Renal cortex interstitium (tissue), 15 donors: ENCODE measurements around the gene DR1. TPM values are rescaled to one million over a fixed set of nuclear protein-coding genes. Genes with fewer than 3 reads are reported as not detected.

Experiments used
- DNase-seq, 11 donors: peaks; one replicate each; pipeline ENCODE4 v3.0.0-alpha.2; 2013; ENCODE audit warnings: low read depth in 9 of 11, low spot score in 4 of 11; ENCODE audit errors: extremely low read depth in 1 of 11
- long read RNA-seq, 16 experiments: transcript quantifications; one replicate each; lab custom pipeline, GENCODE V29; 2026
- polyA plus RNA-seq, 3 donors: library from polyadenylated mRNA; unstranded; fragments of 120-200 nt; gene quantifications; one replicate each; pipeline ENCODE4 v1.2.1, GENCODE V29; 2013; ENCODE audit not compliant: insufficient read length in 3 of 3

Gene DR1
- polyA plus RNA-seq = 10 to 100 TPM; 59.0 to 62.4 (median 59.3) TPM
- long read RNA-seq, donor 1, full-length matches to known transcripts = 18 of 18 reads
- long read RNA-seq, donor 1, partial matches to known transcripts = 0 of 18 reads
- long read RNA-seq, donor 1, other reads (novel, unspliced or antisense) = 0 of 18 reads
- long read RNA-seq, donor 2, full-length matches to known transcripts = 13 of 21 reads
- long read RNA-seq, donor 2, partial matches to known transcripts = 8 of 21 reads
- long read RNA-seq, donor 2, other reads (novel, unspliced or antisense) = 0 of 21 reads
- long read RNA-seq, donor 3, full-length matches to known transcripts = 28 of 46 reads
- long read RNA-seq, donor 3, partial matches to known transcripts = 18 of 46 reads
- long read RNA-seq, donor 3, other reads (novel, unspliced or antisense) = 0 of 46 reads
- long read RNA-seq, donor 4, full-length matches to known transcripts = 17 of 37 reads
- long read RNA-seq, donor 4, partial matches to known transcripts = 20 of 37 reads
- long read RNA-seq, donor 4, other reads (novel, unspliced or antisense) = 0 of 37 reads
- long read RNA-seq, donor 5 = 0 reads
- long read RNA-seq, donor 6, full-length matches to known transcripts = 22 of 29 reads
- long read RNA-seq, donor 6, partial matches to known transcripts = 7 of 29 reads
- long read RNA-seq, donor 6, other reads (novel, unspliced or antisense) = 0 of 29 reads
- long read RNA-seq, donor 7, full-length matches to known transcripts = 17 of 24 reads
- long read RNA-seq, donor 7, partial matches to known transcripts = 7 of 24 reads
- long read RNA-seq, donor 7, other reads (novel, unspliced or antisense) = 0 of 24 reads
- long read RNA-seq, donor 8, full-length matches to known transcripts = 33 of 47 reads
- long read RNA-seq, donor 8, partial matches to known transcripts = 14 of 47 reads
- long read RNA-seq, donor 8, other reads (novel, unspliced or antisense) = 0 of 47 reads
- long read RNA-seq, donor 9, full-length matches to known transcripts = 17 of 25 reads
- long read RNA-seq, donor 9, partial matches to known transcripts = 8 of 25 reads
- long read RNA-seq, donor 9, other reads (novel, unspliced or antisense) = 0 of 25 reads
- long read RNA-seq, donor 10, full-length matches to known transcripts = 13 of 19 reads
- long read RNA-seq, donor 10, partial matches to known transcripts = 6 of 19 reads
- long read RNA-seq, donor 10, other reads (novel, unspliced or antisense) = 0 of 19 reads
- long read RNA-seq, donor 11, full-length matches to known transcripts = 9 of 9 reads
- long read RNA-seq, donor 11, partial matches to known transcripts = 0 of 9 reads
- long read RNA-seq, donor 11, other reads (novel, unspliced or antisense) = 0 of 9 reads
- long read RNA-seq, donor 12, full-length matches to known transcripts = 6 of 6 reads
- long read RNA-seq, donor 12, partial matches to known transcripts = 0 of 6 reads
- long read RNA-seq, donor 12, other reads (novel, unspliced or antisense) = 0 of 6 reads
- long read RNA-seq, donor 13, full-length matches to known transcripts = 37 of 57 reads
- long read RNA-seq, donor 13, partial matches to known transcripts = 20 of 57 reads
- long read RNA-seq, donor 13, other reads (novel, unspliced or antisense) = 0 of 57 reads
- long read RNA-seq, donor 14, full-length matches to known transcripts = 11 of 11 reads
- long read RNA-seq, donor 14, partial matches to known transcripts = 0 of 11 reads
- long read RNA-seq, donor 14, other reads (novel, unspliced or antisense) = 0 of 11 reads
- long read RNA-seq, donor 15, full-length matches to known transcripts = 12 of 12 reads
- long read RNA-seq, donor 15, partial matches to known transcripts = 0 of 12 reads
- long read RNA-seq, donor 15, other reads (novel, unspliced or antisense) = 0 of 12 reads
- long read RNA-seq, donor 16, full-length matches to known transcripts = 43 of 55 reads
- long read RNA-seq, donor 16, partial matches to known transcripts = 12 of 55 reads
- long read RNA-seq, donor 16, other reads (novel, unspliced or antisense) = 0 of 55 reads

GRCh38 chr1:93345633-93346420 lies at the start of gene DR1:
DR1 (plus strand) TSS chr1:93345907; CDS start chr1:93346646, 739 bp downstream.
- DNase-seq = peak; percentile 82 to 93 (median 90)

GRCh38 chr1:93296555-93297154 lies 49.1 kb upstream of the DR1 start:
- DNase-seq = no peak

GRCh38 chr1:93301131-93301530 lies 44.6 kb upstream of the DR1 start:
- DNase-seq = no peak

- DNase-seq = no peak
Measured at GRCh38 chr1:93302078-93302477, 43.6 kb upstream of the DR1 start.

- peak in 10 of 11 donors; percentile 28 to 65 (median 38) for DNase-seq
Measured at GRCh38 chr1:93304716-93305138, 41.0 kb upstream of the DR1 start.

- no peak for DNase-seq
Measured at GRCh38 chr1:93306920-93307319, 38.8 kb upstream of the DR1 start.

GRCh38 chr1:93313026-93313425 lies 32.7 kb upstream of the DR1 start:
- no peak for DNase-seq

GRCh38 chr1:93317207-93317606 lies 28.5 kb upstream of the DR1 start:
- DNase-seq = no peak

- DNase-seq = no peak
Measured at GRCh38 chr1:93317943-93318342, 27.8 kb upstream of the DR1 start.

- DNase-seq = no peak
Measured at GRCh38 chr1:93321720-93322119, 24.0 kb upstream of the DR1 start.

GRCh38 chr1:93322349-93322748 lies 23.4 kb upstream of the DR1 start:
- no peak for DNase-seq

GRCh38 chr1:93323185-93323820 lies 22.4 kb upstream of the DR1 start:
- no peak for DNase-seq

- DNase-seq = no peak
Measured at GRCh38 chr1:93324486-93325464, 20.9 kb upstream of the DR1 start.

GRCh38 chr1:93328809-93329760 lies 16.6 kb upstream of the DR1 start:
- no peak for DNase-seq
